Astrocyte of the spinal cord (primary cell): ENCODE results near the gene KRTAP6-3.

ENCODE experiments used
- DNase-seq: peaks from one replicate; pipeline ENCODE4 v3.0.0; 2011; ENCODE audit warnings: low read depth, low spot score
- H3K4me3 ChIP-seq: 2 replicates; pipeline ENCODE4 v1.5.1; 2011; ENCODE audit warnings: low read depth, mild to moderate bottlenecking, low read length, moderate library complexity
- in situ Hi-C: cut with HindIII; loops from 2 replicates; pipeline ENCODE4 v1.10.0; 2017; ENCODE audit warnings: low sequenced_read_pairs
- TF ChIP-seq, protein P1 (sequence below): IDR thresholded peaks from 2 replicates; pipeline ENCODE4 v1.5.1; 2012; ENCODE audit warnings: low read depth, mild to moderate bottlenecking, low read length, inconsistent platforms

KRTAP6-3 gene

DNA sequence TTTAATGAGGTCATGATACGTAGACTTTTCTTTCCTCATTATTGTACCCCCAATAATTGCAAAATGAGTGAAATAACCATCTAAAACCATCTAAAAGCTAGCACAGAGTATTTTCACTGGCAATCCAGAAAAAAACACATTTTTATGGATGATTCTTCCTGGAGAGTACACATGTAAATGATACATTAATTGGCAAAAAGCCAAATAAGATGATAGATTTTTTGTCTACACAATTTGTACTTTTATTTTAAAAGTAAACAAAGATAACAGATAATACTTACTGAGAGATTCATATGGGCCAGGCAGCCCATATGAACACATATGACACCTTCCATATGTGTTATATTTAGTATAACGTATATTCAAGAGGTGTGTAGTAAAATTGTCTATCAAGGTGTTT is 28.6 kb upstream of the KRTAP6-3 start:
- in situ Hi-C loops: no loop called here
- no peak overlapping the region for H3K4me3 ChIP-seq
- TF ChIP-seq, protein P1, sequence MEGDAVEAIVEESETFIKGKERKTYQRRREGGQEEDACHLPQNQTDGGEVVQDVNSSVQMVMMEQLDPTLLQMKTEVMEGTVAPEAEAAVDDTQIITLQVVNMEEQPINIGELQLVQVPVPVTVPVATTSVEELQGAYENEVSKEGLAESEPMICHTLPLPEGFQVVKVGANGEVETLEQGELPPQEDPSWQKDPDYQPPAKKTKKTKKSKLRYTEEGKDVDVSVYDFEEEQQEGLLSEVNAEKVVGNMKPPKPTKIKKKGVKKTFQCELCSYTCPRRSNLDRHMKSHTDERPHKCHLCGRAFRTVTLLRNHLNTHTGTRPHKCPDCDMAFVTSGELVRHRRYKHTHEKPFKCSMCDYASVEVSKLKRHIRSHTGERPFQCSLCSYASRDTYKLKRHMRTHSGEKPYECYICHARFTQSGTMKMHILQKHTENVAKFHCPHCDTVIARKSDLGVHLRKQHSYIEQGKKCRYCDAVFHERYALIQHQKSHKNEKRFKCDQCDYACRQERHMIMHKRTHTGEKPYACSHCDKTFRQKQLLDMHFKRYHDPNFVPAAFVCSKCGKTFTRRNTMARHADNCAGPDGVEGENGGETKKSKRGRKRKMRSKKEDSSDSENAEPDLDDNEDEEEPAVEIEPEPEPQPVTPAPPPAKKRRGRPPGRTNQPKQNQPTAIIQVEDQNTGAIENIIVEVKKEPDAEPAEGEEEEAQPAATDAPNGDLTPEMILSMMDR: no peak
- DNase-seq: no peak

DNA sequence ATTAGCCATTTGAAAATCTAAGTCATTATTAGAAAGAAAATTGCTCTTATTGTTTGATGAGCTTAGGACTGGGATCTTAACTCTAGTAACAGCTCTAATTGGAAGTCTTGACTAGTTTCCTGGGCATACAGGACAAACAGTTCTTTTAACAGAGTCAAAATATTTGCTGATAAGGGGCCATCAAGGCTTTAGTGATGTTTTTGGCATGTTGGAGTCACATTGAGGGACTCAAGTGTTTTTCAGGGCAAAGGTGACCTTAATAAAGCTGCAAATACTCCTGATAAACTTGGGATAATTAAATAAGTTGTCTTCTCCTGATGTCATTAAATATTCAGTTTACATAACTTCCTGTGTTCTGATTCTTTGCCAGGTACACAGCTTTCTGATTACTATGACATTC is 24.6 kb upstream of the KRTAP6-3 start:
- no peak for DNase-seq
- in situ Hi-C loops: no loop called here
- no peak overlapping the region for H3K4me3 ChIP-seq
- TF ChIP-seq, protein P1: no peak

DNA sequence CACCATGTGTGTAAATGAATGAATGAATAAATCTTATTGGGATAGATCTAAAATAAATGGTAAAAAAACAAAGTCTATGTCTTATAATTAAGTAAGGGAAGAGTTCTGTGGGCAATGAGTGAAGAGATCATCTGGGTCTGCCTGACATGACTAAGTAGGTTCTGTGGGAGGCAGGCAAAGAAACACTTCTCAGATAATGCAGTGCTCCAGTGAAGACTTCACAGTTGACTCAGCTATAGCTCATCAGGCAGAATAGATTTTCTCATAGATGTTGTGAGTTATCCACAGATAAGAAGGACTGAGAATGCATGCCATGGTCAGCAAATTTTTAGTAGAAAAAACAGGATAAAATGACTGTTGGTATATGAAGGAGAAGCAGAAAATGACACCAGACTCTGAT is 14.5 kb upstream of the KRTAP6-3 start:
- no peak overlapping the region for H3K4me3 ChIP-seq
- DNase-seq: no peak
- TF ChIP-seq, protein P1: no peak
- in situ Hi-C loops: no loop called here

DNA sequence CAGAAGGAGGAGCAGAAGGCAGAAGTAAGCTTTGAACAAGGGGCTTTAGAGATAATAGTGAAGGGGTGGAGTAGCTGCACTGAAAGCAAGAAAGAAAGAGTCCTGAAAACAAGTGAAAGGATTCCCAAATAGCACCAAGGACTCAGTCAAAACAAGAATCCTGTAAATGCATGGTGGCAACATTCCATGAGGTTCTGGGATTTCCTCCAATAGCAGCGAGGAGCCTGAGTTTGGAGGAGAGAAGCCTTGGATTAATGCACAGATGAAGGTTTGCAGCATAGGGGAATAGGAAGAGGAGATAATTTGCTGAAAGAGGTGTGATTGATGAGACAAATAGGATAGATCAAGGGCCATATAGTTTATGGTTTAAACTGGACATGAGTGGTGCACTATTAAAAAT is 12.9 kb upstream of the KRTAP6-3 start:
- in situ Hi-C loops: no loop called here
- no peak overlapping the region for H3K4me3 ChIP-seq
- DNase-seq: no peak
- TF ChIP-seq, protein P1: no peak

DNA sequence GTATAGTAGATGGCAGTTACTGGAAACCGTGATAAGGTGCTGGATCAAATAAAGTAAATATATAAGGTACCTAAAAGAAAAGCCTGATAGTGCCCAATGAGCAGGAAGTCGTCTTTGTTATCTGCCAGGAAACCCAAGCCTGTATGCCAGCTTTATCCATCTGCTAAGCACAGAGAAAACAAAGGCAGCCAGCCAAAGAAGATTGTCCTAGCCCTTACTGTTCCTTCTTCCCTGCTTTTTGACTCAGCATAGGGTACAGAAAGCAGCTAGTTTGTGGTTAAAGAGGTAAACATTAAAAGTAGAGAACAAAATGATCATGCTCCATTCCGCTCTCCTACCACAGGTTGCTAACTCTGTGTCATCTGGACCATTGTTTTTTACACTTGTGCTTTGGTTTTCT is 12.1 kb upstream of the KRTAP6-3 start:
- DNase-seq: no peak
- TF ChIP-seq, protein P1: no peak
- no peak overlapping the region for H3K4me3 ChIP-seq
- in situ Hi-C loops: no loop called here

DNA sequence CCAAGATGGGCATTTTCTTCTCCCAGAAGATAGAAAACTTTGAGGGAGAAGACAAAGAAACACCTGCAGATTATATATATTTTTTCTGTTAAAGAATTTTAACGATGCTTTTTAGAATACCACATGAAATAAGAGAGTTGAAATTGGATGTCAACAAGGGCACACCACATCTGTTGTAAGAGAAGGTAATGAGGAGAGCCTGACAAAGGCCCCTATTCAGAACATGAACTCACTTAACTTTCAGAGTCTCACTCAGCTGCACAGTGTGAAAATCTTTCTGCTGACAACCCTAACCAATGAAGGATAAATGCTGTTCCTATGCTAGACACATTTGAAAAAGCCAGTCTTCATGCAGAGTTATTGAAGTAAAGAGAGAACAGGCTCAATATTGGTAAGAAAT is 9.4 kb upstream of the KRTAP6-3 start:
- no peak for DNase-seq
- in situ Hi-C loops: no loop called here
- TF ChIP-seq, protein P1: no peak

DNA sequence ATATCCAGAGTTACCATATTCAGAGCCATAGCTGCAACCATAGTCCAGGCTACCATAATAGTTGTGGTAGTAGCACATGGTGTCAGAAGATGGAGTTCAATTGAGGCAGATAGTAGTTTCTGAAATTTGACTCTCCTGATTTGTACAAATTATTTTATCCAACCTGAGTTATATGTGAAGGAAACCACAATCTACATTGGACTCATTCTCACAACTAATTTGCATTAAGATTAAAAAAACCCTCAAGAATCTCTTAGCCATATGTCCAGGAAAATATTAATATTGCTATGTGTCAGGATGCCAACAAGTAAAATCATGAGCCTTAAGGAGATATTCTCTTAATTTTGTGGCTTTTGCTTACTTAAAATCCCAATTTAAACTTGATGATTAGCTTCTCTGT is 1.9 kb upstream of the KRTAP6-3 start, which contains the start of gene KRTAP22-2:
Gene KRTAP22-2, minus strand, starts transcription at position 101 of the 400 bp plus-strand sequence.
- no peak for DNase-seq
- in situ Hi-C loops: no loop called here
- TF ChIP-seq, protein P1: no peak
- no peak within 1 kb of the TSS for H3K4me3 ChIP-seq

More for the DNA sequence above, 9.4 kb upstream of the KRTAP6-3 start:
- H3K4me3 ChIP-seq: no peak overlapping the region
